ENCODE measurements around the gene RFNG.

RFNG gene

GRCh38 chr17:82092628-82092994 is 41.0 kb upstream of the RFNG start:
- H3K4me3 ChIP-seq (ENCODE audit: low read length), result no peak overlapping the region
- TF ChIP-seq CTCF (IDR thresholded peaks at IDR 0.05; ENCODE audit: insufficient read depth, low read depth, low read length, missing control alignments), result no peak
- DNase-seq (ENCODE audit: low read depth), result no peak

- no peak overlapping the region for H3K4me3 ChIP-seq (ENCODE audit: low read length)
- TF ChIP-seq CTCF (IDR thresholded peaks at IDR 0.05; ENCODE audit: insufficient read depth, low read depth, low read length, missing control alignments), result no peak
- no peak for DNase-seq (ENCODE audit: low read depth)
Observed at GRCh38 chr17:82092094-82092586, 40.5 kb upstream of the RFNG start.

- H3K4me3 ChIP-seq (ENCODE audit: low read length), result no peak overlapping the region
- no peak for DNase-seq (ENCODE audit: low read depth)
- TF ChIP-seq CTCF (IDR thresholded peaks at IDR 0.05; ENCODE audit: insufficient read depth, low read depth, low read length, missing control alignments), result no peak
Observed at GRCh38 chr17:82091264-82092066, 39.9 kb upstream of the RFNG start.

GRCh38 chr17:82090549-82091263 is 39.1 kb upstream of the RFNG start:
- no peak for DNase-seq (ENCODE audit: low read depth)
- TF ChIP-seq CTCF (IDR thresholded peaks at IDR 0.05; ENCODE audit: insufficient read depth, low read depth, low read length, missing control alignments), result no peak
- H3K4me3 ChIP-seq (ENCODE audit: low read length), result no peak overlapping the region

GRCh38 chr17:82089723-82090548 is 38.3 kb upstream of the RFNG start:
- H3K4me3 ChIP-seq (ENCODE audit: low read length), result no peak overlapping the region
- no peak for TF ChIP-seq CTCF (IDR thresholded peaks at IDR 0.05; ENCODE audit: insufficient read depth, low read depth, low read length, missing control alignments)

GRCh38 chr17:82088838-82089722 is 37.5 kb upstream of the RFNG start:
- DNase-seq (ENCODE audit: low read depth), result no peak
- H3K4me3 ChIP-seq (ENCODE audit: low read length), result no peak overlapping the region
- TF ChIP-seq CTCF (IDR thresholded peaks at IDR 0.05; ENCODE audit: insufficient read depth, low read depth, low read length, missing control alignments), result no peak

More at GRCh38 chr17:82089723-82090548, 38.3 kb upstream of the RFNG start:
- DNase-seq (ENCODE audit: low read depth), result no peak

Measured in epithelial cell of esophagus (primary cell).